SJCRH30 (cell line): ENCODE measurements around the gene ZAP70. TPM values are rescaled to one million over a fixed set of nuclear protein-coding genes. Genes with fewer than 3 reads are reported as not detected.
"Not testable (repeated sequence)": the region's sequence is repeated elsewhere in the genome, so short reads cannot be mapped to it uniquely, and the experiment has no call there.

Source experiments
- DNase-seq, 2 experiments: peaks; one replicate each; pipeline ENCODE4 v3.0.0-alpha.2; 2015 to 2020
- H3K27ac ChIP-seq: fragments of 250-450 bp; sonication (Bioruptor Pico); 2 replicates; pipeline ENCODE4 v1.5.1; 2020; ENCODE audit warnings: mild to moderate bottlenecking, moderate library complexity
- H3K27me3 ChIP-seq: fragments of 250-450 bp; sonication (Bioruptor Pico); 2 replicates; pipeline ENCODE4 v1.5.1; 2020; ENCODE audit warnings: mild to moderate bottlenecking, moderate library complexity
- H3K36me3 ChIP-seq: fragments of 250-450 bp; sonication (Bioruptor Pico); 2 replicates; pipeline ENCODE4 v1.5.1; 2020; ENCODE audit warnings: mild to moderate bottlenecking, moderate library complexity
- H3K4me1 ChIP-seq: fragments of 250-450 bp; sonication (Bioruptor Pico); 2 replicates; pipeline ENCODE4 v1.5.1; 2020; ENCODE audit warnings: mild to moderate bottlenecking, moderate library complexity
- H3K4me3 ChIP-seq: fragments of 250-450 bp; sonication (Bioruptor Pico); 2 replicates; pipeline ENCODE4 v1.5.1; 2020; ENCODE audit warnings: mild to moderate bottlenecking, moderate library complexity
- H3K9me3 ChIP-seq: fragments of 250-450 bp; sonication (Bioruptor Pico); replicated peaks from 2 replicates; pipeline ENCODE4 v1.5.1; 2020; ENCODE audit warnings: mild to moderate bottlenecking, moderate library complexity
- total RNA-seq: library from RNA; depleted of rRNA; stranded (reverse); fragments of >200 nt; shearing (Covaris generic); gene quantifications from 2 replicates; pipeline ENCODE4 v1.2.3, GENCODE V29; 2014

ZAP70 gene
- total RNA-seq, 1 experiment from 2014 or later: 0.30 TPM

GRCh38 chr2:97706112-97706511 lies 7.3 kb upstream of the ZAP70 start:
- Histone ChIP-seq H3K4me1 (no peaks in the 10 kb centered on the region; the same call in 1 of the 2 replicates), H3K4me3 (no peak overlapping the region), H3K36me3 (no peaks in the 10 kb centered on the region), H3K27ac (no peak overlapping the region), H3K27me3 (no peaks in the 10 kb centered on the region), H3K9me3 (no peaks in the 10 kb centered on the region)
- no peak for DNase-seq

DNA sequence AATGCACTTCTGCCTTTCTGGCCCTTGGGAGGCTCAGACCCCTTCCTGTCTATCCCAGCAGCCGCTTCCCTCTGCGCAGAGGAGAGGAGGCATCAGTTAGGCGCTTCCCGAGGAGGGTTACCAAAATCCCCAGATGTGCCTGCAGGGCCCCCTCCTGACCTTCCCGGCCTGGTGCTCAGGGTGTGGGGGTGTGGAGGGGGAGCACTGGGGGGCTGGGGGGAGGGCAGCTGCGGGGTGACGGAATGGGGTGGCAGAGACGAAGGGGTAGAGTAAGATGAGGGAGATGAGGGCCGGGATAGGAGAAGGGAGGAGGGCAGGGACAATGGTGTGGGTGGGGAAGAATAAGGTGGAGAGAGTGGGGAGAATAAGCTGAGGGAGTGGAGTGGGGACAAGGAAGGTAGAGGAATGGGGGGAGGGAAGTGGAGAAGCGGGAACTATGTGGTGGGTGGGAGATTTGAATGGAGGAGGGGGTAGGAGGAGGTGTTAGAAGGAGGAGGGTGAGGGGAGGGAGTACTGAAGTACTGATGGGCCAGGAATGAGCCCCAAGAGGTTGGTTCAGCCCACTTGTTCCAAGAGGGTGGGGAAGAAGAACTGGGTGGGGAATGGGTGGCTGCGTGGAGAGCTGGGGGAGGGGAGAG lies 6.5 kb upstream of the ZAP70 start:
- DNase-seq: no peak
- H3K27me3 ChIP-seq: no peaks in the 10 kb centered on the region
- no peaks in the 10 kb centered on the region for H3K9me3 ChIP-seq
- H3K4me1 ChIP-seq: no peaks in the 10 kb centered on the region; the same call in 1 of the 2 replicates
- no peak overlapping the region for H3K4me3 ChIP-seq
- H3K36me3 ChIP-seq: no peaks in the 10 kb centered on the region
- H3K27ac ChIP-seq: no peak overlapping the region

DNA sequence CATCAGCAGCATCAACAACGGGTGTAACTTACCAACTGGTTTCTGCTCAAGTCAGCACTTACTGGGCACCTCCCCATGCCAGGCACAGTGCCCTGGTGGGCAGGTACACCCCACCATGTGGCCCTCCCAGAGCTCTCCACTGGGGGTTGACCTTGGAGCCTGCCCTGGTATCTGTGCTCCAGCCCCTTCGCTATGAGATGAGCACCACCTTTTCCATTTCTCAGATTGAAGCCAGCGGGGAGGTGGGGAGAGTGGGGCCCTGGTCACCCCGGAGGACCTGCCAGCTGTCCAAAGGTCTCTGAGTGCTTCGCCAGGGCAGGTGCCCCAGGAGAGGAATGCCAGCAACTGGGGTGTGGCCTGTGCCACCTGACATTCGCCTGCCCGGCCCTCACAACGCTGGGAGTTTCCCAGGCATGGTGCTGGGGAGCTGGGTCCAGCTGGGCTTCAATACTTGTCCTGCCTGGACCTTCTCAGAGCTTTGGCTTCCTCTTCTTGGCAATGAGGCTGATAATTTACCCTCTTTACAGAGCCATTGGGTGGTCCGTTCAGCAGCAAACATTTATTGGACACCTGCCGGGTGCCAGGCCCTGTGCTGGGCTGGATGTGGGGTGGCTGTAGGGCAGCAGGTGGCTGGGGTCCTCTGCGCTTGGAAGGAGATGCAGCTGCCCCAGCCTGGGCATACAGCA lies 5.9 kb upstream of the ZAP70 start:
- H3K4me3 ChIP-seq: no peak overlapping the region
- no peaks in the 10 kb centered on the region for H3K36me3 ChIP-seq
- H3K4me1 ChIP-seq: no peaks in the 10 kb centered on the region
- H3K9me3 ChIP-seq: no peaks in the 10 kb centered on the region
- H3K27ac ChIP-seq: no peak overlapping the region
- no peaks in the 10 kb centered on the region for H3K27me3 ChIP-seq
- DNase-seq: no peak

DNA sequence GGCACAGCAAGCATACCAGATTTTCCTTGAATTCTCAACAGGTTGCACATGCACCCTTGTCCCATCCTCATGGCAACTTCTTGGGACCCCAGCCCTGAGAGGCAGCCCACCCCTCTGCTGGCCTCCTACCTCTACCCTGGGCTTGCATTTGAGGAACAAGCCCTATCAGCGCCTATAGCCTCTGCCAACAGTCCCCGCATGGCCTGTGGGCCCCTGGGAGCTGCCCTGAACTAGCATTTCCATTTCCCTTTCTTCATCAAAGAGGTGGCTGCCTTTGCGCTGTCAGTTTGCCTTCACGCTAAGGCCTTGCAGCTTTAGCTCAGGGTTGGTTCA lies 5.4 kb upstream of the ZAP70 start:
- H3K9me3 ChIP-seq: no peaks in the 10 kb centered on the region
- H3K27me3 ChIP-seq: no peaks in the 10 kb centered on the region
- H3K36me3 ChIP-seq: no peaks in the 10 kb centered on the region
- no peaks in the 10 kb centered on the region for H3K4me1 ChIP-seq
- H3K4me3 ChIP-seq: no peak overlapping the region
- H3K27ac ChIP-seq: no peak overlapping the region
- DNase-seq: no peak

DNA sequence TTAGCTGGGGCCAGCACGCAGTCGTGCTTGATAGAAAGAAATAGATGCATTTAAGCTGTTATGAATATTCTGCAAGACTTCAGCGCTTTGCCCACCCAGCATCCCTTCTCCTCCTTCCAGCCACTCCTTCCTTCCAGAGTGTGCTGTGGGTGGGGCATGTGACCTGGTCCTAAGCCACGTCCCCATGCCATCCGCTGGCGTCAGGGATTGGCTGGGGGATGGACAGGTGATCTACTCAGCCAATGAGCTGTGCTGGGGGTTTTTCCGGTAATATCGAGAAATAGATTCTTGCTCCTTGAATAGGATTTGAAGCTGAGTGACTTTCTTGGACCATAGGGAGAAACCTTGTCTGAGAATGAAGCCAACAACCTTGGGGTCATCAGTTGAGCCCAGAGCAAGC lies 4.8 kb upstream of the ZAP70 start:
- no peak for DNase-seq
- Histone ChIP-seq H3K27ac (no peak overlapping the region), H3K36me3 (no peaks in the 10 kb centered on the region), H3K4me3 (no peak overlapping the region), H3K9me3 (no peaks in the 10 kb centered on the region), H3K4me1 (no peaks in the 10 kb centered on the region), H3K27me3 (no peaks in the 10 kb centered on the region)

DNA sequence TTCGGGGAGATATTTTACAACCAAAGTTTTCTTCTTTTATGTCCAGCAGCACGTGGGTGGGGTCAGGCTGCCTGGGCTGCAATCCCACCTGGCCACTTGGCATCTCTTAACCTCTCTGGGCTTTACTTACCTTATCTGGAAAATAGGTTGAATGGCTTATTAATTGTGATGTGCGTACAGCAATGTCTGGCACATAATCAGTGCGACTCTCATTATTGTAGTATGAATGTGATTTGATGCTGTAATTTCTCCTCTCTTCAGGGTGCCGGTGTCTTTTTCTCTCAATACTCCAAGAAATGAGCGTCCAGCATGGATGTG lies 2.0 kb upstream of the ZAP70 start:
- no peak overlapping the region for H3K4me3 ChIP-seq
- H3K4me1 ChIP-seq: no peaks in the 10 kb centered on the region
- DNase-seq: no peak
- no peaks in the 10 kb centered on the region for H3K9me3 ChIP-seq
- no peaks in the 10 kb centered on the region for H3K27me3 ChIP-seq
- no peak overlapping the region for H3K27ac ChIP-seq
- H3K36me3 ChIP-seq: no peaks in the 10 kb centered on the region

DNA sequence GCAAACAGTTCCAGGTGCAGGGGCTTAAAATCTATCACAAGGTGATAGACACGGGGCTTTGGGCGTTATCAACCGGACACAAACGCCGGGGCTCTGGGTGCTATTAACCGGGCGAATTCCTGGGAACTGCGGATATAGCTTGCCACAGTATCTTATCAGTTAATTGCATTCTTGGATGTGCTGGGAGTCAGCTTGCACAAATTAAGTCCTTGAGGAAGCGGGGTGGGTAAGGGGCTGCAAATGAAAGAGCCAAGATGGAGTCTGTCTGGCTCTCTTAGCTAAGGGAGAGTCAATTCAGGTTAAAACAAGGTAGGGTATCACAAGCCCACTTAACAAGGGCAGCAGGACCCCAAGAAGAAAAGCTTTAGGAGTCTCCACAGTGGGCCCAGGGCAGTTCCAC lies 1.2 kb upstream of the ZAP70 start:
- H3K27ac ChIP-seq, H3K9me3 ChIP-seq, H3K4me3 ChIP-seq, DNase-seq, H3K36me3 ChIP-seq, H3K27me3 ChIP-seq, H3K4me1 ChIP-seq: not testable (repeated sequence)

DNA sequence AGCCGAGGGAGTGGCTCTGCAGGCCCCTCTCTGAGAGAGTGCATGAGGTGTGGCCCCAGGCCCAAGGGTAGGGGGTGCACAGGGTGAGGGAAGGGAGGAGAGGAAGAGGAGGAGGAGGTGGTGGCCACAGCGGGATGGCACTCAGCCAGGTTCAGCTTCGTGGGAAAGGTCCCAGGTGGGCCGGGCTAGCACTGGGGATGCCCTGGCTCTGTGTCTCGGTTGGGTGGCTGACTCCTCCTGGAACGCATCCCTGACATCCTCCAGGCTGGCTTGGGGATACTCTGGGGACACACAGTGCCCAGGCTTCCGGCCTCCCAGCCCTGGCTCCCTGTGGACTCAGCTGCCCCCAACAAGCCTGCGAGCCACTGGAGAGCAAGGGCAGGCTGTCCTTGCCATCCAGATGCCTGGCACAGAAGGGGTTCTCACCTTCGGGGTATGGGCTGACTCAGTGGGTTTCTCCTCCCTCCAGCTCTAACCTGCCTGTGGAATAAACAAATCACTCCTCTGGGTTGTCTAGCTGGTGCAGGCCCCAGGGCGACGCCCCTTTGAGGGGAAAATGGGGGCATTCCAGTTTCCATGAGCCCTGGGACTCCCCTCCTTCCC lies 582 bp upstream of the ZAP70 start:
- H3K4me3 ChIP-seq: no peak overlapping the region
- DNase-seq: no peak
- no peaks in the 10 kb centered on the region for H3K9me3 ChIP-seq
- no peaks in the 10 kb centered on the region for H3K36me3 ChIP-seq
- peaks cover 6% of the 10 kb centered on the region; the same call in 1 of the 2 replicates for H3K4me1 ChIP-seq
- no peaks in the 10 kb centered on the region for H3K27me3 ChIP-seq
- H3K27ac ChIP-seq: no peak overlapping the region

DNA sequence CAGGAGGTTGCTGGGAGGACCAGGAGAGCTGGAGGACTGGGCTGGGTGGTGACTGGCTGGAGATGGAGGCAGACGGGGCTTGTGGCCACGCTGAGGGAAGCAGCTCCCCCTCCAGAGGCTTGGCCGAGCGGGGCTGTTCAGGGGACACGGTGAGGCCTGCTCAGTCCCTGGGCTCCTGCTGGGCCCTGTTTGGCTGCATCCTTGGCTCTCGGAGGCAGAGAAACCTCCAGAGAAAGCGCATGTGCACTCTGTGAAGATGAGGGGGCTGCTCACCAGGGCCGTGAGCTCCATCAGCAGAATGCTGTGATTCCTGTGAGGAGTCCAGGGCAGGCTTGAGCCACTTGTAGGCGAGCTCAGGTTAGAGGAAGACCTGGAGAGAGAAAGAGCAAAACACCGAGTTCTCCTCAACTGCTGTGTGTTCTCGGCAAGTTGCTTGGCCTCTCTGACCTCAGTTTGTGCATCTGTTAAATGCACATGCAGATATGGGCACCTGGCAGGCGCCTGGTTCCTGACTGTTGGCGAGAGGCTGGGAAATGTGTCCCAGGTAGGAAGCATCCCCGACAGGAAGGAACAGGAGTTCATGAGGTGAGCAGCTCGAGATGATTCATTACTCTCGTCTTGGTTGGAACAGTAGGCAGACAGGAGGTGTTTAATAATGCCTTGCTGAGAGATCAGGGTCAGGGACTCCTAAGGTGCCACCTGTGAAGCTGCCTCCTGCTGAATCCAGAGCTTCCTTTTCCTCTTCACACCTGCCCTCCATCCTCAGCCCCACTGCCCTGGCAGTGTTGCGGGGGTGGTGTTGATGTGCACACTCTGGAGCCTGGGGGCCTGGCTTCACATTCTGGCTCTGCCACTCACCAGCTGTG lies 941 bp downstream of the ZAP70 start:
- H3K36me3 ChIP-seq: no peaks in the 10 kb centered on the region
- no peak for DNase-seq
- no peaks in the 10 kb centered on the region for H3K27me3 ChIP-seq
- H3K4me3 ChIP-seq: no peak overlapping the region
- no peaks in the 10 kb centered on the region for H3K9me3 ChIP-seq
- H3K4me1 ChIP-seq: peaks cover 7% of the 10 kb centered on the region; the same call in 1 of the 2 replicates
- H3K27ac ChIP-seq: no peak overlapping the region

DNA sequence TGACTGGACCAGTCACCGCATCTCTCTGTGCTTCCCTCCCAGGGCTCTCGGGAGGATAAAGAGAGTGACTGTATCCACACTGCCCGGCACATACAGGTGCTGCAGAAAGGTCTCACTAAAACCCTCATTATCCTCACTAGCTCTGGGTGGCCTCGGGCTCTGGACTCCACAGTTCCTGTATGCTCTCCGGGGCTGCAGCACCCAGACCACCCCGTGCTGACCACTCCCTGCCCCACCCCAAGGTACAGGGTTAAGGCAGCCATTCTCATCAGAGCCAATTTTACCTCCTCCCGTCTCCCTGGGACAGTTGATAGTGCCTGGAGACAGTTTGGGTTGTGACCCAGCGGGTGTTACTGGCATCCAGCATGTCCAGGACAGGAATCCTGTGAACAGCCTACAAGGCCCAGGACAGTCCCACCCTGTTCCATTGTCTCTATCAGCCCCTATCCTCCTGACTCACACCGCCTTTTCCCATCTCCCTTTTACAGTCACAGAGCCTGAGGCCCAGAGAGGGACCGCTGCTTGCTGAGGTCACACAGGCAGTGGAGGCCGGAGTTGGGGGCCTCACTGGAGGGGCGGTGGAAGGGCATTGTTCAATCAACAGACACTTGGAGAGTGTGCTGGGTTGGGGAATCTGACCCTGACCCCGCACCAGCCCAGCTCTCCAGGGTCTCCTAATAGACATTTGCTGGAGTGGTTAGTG lies 1.7 kb downstream of the ZAP70 start:
- no peaks in the 10 kb centered on the region for H3K9me3 ChIP-seq
- no peaks in the 10 kb centered on the region for H3K36me3 ChIP-seq
- DNase-seq: no peak
- no peak overlapping the region for H3K4me3 ChIP-seq
- no peak overlapping the region for H3K27ac ChIP-seq
- peaks cover 7% of the 10 kb centered on the region; the same call in 1 of the 2 replicates for H3K4me1 ChIP-seq
- H3K27me3 ChIP-seq: no peaks in the 10 kb centered on the region

DNA sequence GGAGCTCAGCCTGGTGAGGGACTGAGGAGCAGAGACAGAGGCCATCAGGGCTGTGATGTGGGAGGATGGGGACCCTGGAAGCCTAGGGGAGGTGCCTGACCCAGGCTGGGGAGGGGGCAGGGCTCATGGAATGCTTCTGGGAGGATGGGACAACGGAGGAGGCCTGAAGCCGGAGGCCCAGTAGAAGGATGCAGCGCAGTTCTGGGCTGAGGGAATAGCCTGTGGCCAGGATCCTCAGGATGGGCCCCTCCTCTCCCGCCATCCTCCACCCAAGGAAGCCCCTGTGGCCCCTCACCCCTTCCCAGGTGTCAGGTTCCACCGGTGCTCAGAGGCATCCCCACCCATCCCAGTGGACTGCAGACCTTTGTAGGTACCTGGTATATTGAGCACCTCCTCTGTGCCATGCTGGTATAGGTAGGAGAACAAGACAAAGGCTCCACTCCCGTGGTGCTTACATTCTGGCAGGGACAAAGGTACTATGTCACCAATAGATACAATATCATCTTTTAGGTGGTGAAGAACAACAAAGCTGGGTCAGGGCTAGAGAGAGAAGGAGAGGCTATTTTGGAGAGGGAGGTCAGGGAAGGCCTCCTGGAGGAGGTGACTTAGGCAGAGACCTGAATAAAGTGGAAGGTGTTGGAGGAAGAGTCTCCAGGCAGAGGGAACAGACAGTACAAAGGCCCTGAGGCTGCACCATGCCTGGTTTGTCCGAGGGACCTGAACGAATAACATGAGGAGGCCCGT lies 2.7 kb downstream of the ZAP70 start:
- H3K27me3 ChIP-seq: no peaks in the 10 kb centered on the region
- no peaks in the 10 kb centered on the region for H3K36me3 ChIP-seq
- H3K9me3 ChIP-seq: no peaks in the 10 kb centered on the region
- peaks cover 7% of the 10 kb centered on the region; the same call in 1 of the 2 replicates for H3K4me1 ChIP-seq
- H3K4me3 ChIP-seq: no peak overlapping the region
- DNase-seq: no peak
- H3K27ac ChIP-seq: no peak overlapping the region

- DNase-seq: no peak
Measured at GRCh38 chr2:97716695-97717612, 3.6 kb downstream of the ZAP70 start.

DNA sequence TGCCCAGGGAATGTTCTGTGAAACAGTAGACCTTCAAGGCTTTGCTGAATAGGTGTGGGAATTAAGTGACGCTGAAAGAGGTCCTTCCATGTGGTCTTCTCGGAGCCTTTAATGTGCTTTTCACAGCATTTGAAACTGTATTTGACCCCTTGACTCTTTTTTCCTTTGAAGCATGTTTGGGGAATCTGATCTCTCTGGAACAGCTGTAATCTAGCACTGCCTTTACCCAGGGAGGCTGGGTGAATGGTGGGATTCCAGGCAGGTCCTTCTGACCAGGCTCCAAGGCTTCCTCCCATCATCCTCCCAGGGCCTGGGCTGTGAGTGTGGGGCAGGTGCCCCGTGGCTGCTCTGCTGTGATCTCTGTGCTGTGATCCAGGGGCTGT lies 4.2 kb downstream of the ZAP70 start:
- no peaks in the 10 kb centered on the region for H3K9me3 ChIP-seq
- no peak overlapping the region for H3K27ac ChIP-seq
- H3K27me3 ChIP-seq: no peaks in the 10 kb centered on the region
- no peaks in the 10 kb centered on the region for H3K36me3 ChIP-seq
- H3K4me1 ChIP-seq: peaks cover 7% of the 10 kb centered on the region; the same call in 1 of the 2 replicates
- H3K4me3 ChIP-seq: no peak overlapping the region
- peak in 1 of 2 experiments; percentile 73 for DNase-seq

More at GRCh38 chr2:97716695-97717612, 3.6 kb downstream of the ZAP70 start:
- Histone ChIP-seq H3K27me3 (no peaks in the 10 kb centered on the region), H3K4me1 (peaks cover 7% of the 10 kb centered on the region; the same call in 1 of the 2 replicates), H3K36me3 (no peaks in the 10 kb centered on the region), H3K4me3 (no peak overlapping the region), H3K9me3 (no peaks in the 10 kb centered on the region), H3K27ac (no peak overlapping the region)
